GM19455 (cell line): Measurements from ENCODE around the gene NRARP.
"Not testable (repeated sequence)": the region's sequence is repeated elsewhere in the genome, so short reads cannot be mapped to it uniquely, and the experiment has no call there.

ENCODE experiments used
- ATAC-seq: cut with Tn5 transposase; IDR thresholded peaks from one replicate; pipeline ENCODE4 v1.9.1; 2021; ENCODE audit not compliant: unreplicated experiment

The NRARP gene, protein sequence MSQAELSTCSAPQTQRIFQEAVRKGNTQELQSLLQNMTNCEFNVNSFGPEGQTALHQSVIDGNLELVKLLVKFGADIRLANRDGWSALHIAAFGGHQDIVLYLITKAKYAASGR

DNA sequence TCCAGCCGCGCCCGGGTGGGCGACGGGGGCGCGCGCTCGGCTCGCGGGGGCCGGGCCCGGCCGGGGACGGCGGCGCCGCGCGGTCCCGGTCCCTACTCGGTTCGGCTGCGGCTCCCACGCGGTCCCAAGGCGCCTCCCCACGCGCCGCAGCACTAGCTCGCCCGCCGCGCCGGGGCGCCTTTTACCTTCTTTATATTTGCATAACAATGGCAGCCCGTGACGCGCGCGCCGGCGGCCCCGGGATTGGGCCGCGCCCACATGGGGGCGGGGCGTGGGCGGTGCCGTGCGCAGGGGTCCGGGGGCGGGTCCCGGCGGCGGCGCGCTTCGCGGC, at the start of gene NRARP:
Gene NRARP, minus strand, starts transcription at position 154 of the 331 bp plus-strand sequence. CDS start 343 bp downstream, outside the sequence.
- peak; percentile 70 for ATAC-seq

DNA sequence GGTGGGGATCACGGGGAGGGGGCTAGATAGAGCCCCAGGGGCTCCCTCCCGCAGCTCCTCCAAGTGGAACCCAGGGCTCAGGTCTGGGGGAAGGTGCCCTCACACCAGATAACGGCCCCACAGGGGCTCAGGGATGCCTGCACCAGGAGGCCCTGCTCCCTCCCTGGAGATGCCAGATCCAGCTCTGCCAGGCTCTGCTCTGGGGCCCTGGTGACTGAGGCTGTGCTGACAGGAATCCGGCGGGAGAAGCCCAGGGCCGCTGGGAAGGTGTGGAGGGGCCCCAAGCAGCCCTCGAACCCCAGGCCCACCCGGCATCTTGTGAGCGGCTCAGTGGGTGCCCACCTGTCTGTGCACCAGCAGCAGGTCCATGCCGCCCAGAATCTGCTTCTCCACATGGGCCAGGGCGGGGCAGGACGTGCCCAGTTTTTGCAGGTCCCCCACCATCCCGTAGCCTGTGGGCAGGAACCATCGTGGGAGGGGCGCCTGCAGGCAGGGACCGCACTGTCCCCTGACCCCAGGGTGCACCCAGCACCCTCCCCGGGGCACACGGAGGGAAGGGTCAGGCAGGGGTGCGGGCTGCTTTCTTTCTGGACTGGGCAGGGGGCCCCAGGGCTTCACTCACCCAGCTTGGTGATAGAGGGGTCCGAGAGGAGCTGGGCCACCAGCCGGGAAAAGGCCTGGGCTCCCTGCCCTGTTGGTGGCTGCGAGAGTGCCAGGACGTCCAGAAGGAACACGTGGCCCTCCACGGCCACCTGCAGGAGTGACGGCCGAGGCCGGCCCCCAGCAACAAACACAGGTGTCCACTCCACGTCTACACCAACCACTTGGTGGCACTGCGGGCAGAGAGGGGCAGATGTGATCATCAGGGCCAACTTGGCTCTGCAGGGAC, 48.9 kb upstream of the NRARP start:
- ATAC-seq, result no peak

- ATAC-seq, result no peak
Measured at GRCh38 chr9:137349471-137350033, 47.5 kb upstream of the NRARP start.

- no peak for ATAC-seq
Measured at GRCh38 chr9:137348769-137349470, 46.8 kb upstream of the NRARP start.

DNA sequence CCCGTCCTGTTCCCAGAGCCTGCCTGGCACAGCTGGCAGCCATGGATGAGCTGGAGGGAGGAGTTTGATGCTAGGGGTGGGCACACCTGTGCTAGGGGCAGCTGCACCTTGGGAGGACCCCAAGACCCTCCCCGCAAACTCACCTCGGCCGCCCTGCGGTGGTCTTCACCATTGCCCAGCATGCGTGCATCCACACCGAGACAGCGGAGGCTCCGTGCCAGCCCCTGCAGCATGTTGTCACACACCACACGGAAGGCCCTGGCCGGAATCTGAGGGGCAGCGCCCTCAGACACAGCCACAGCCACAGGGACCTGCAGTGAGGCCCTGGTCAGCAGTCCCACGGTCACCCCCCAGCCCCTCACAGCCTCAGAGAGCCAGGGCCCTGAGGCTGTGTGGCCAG, 45.9 kb upstream of the NRARP start:
- ATAC-seq, result no peak

DNA sequence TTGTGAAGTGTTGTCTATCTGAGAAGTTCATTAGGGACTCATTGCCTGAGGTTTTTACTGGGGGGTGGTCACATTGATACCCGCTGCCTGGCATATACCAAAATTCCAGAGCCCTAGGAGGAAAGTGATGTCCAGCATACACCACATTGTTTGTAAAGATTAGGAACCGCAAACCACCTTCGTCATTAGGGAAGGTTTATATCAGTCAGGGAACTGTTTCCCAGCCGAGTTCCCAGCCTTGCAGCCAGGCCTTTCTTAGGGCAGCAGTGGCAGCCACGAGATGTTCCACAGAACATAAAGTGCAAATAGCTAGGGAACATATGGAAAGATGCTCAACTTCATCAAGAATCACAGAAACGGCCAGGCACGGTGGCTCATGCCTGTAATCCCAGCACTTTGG, 40.4 kb upstream of the NRARP start:
- no peak for ATAC-seq

GRCh38 chr9:137341227-137341626, 39.2 kb upstream of the NRARP start:
- no peak for ATAC-seq

GRCh38 chr9:137339908-137340462, 37.9 kb upstream of the NRARP start:
- ATAC-seq, result not testable (repeated sequence)

- no peak for ATAC-seq
Measured at GRCh38 chr9:137339045-137339907, 37.2 kb upstream of the NRARP start.

DNA sequence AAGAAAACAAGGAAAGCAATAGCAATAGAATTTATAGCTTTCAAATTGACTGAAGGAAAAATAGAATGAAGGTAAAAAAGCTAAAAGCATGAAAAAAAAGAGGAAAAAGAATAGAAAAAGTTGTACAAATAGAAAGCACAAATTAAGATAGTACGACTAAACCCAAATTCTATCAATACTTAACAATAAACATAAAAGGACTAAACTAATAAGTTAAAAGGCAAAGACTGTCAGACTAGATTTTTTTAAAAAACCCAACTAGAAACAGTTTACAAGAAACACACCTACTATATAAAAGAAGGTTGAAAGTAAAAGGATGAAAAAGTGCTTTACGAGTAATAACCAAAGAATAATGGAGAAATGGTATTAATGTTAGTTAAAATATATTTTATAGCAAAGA, 34.7 kb upstream of the NRARP start:
- no peak for ATAC-seq

DNA sequence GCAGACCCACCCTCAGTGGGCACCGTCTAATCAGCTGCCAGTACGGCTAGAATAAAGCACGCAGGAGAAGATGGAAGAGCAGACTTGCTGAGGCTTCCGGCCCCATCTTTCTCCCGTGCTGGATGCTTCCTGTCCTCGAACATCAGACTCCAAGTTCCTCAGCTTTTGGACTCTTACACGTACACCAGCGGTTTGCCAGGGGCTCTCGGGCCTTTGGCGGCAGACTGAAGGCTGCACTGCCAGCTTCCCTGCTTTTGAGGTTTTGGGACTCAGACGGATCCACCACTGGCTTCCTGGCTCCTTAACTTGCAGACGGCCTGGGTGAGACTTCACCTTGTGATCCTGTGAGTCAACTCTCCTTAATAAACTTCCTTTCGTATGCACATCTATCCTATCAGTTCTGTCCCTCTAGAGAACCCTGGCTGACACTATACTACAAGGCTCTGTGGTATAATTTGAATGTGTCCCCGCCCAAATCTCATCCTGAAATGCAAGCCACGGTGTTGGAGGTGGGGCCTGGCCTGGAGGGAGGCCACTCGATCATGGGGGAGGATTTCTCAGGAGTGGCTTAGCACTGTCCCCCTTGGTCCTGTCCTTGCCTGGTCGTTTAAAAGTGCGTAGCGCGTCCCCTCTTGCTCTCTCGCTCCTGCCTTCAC, 31.1 kb upstream of the NRARP start:
- no peak for ATAC-seq

GRCh38 chr9:137331929-137332328, 29.9 kb upstream of the NRARP start:
- no peak for ATAC-seq

DNA sequence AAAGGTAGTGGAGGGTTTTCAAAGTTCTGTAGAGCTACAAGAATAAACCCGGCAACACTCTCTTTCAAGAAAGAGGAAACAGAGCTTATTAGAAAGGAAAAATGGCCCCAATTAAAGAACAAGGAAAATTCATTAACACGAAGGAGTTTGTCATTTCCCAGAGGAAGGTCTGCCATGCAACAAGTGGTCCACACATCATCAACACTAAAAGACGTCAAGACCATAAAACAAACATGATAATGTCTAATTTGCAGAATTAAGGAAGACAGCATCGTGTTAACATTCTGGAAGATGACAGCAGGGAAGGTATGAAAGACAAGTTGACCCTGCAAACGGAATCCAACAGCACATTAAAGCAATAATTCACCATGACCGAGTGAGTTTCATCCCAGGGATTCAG, 28.6 kb upstream of the NRARP start:
- no peak for ATAC-seq

DNA sequence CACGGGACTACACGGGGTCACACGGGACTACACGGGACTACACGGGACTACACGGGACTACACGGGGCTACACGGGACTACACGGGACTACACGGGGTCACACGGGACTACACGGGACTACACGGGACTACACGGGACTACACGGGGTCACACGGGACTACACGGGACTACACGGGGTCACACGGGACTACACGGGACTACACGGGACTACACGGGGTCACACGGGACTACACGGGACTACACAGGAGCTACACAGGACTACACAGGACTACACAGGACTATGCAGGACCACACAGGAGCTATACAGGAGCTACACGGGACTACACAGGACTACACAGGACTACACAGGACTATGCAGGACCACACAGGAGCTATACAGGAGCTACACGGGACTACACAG, 27.5 kb upstream of the NRARP start:
- not testable (repeated sequence) for ATAC-seq

DNA sequence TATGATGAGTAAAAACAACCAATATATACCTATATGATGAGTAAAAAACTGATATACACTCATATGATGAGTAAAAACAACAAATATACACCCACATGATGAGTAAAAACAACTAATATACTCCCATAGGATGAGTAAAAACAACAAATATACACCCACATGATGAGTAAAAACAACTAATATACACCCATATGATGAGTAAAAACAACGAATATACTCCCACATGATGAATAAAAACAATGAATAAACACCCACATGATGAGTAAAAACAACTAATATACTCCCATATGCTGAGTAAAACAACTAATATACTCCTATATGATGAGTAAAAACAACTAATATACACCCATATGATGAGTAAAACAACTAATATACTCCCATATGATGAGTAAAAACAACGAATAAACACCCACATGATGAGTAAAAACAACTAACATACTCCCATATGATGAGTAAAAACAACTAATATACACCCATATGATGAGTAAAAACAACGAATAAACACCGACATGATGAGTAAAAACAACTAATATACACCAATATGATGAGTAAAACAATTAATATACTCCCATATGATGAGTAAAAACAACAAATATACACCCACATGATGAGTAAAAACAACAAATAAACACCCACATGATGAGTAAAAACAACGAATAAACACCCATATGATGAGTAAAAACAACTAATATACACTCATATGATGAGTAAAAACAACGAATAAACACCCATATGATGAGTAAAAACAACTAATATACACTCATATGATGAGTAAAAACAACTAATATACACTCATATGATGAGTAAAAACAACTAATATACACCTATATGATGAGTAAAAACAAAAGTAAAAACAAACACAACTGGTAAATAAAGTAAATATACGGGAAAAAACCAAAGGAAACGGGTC, 25.8 kb upstream of the NRARP start:
- ATAC-seq, result not testable (repeated sequence)

DNA sequence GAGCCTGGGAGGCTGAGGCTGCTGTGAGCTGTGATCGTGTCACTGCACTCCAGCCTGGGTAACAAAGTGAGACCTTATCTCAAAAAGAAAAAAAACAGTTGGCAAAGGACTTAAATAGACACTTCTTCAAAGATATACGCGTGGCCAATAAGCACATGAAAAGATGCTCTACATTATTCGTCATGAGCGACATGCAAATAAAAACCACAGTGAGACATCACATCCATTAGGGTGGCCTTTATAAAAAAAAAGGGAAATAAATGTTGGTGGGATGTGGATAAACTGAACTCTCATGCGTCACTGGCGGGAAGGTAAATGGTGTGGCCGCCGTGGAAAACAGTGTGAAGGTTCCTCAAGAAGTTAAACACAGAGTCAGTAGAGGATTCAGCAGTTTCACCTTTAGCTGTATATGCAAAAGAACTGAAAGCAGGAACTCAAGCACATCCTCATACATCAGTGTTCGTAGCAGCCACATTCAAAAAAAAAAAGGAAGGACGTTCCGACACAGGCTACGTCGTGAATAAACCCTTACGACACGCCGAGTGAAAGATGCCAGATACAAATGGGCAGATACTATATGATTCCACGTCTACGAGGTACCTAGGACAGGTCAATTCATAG, 24.5 kb upstream of the NRARP start:
- no peak for ATAC-seq

- no peak for ATAC-seq
Measured at GRCh38 chr9:137325799-137326198, 23.7 kb upstream of the NRARP start.

GRCh38 chr9:137325124-137325523, 23.1 kb upstream of the NRARP start:
- ATAC-seq, result no peak
